ENCODE results near the gene CHRNA3. TPM values are rescaled to one million over a fixed set of nuclear protein-coding genes. Genes with fewer than 3 reads are reported as not detected.

The CHRNA3 gene
- polyA plus RNA-seq, 2 of the 4 experiments (the other 2 are of a cell fraction) = 0.27 to 0.45 TPM

DNA sequence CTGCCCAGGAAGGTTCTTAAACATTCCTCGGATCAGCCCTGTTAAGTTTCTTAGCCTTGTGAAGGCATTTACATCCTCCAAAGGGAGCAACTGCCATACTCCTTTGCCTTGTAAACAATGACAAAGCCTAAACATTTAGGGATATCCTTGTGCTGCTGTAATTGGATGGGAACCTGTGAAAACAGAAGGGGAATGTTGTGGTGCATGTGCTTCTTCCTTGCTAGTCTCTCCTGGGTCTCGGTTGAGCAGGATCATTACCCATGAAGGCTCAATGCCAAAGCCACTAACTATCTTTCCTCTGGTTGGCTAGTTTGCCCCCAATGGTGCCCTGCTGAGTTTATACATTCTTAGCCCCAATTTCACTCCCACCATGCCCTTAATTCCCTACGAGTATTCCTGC, 17.3 kb downstream of the CHRNA3 start:
- no peak overlapping the region for H3K27ac ChIP-seq
- POLR2A ChIA-PET = no interaction called here
- H3K4me3 ChIP-seq = no peak overlapping the region
- ATAC-seq = no peak
- WGBS (ENCODE audit: missing lambda C conversion rate) = 46% methylated on average over 3 of the region's 3 CpGs
- H3K4me2 ChIP-seq = no peak overlapping the region
- H3K9me3 ChIP-seq = no peaks in the 10 kb centered on the region
- CTCF ChIA-PET = interaction anchor here (2.2 to 2.9 kb wide), 2 partner anchors 16 to 36 kb away, joined by 9 to 11 read pairs; no protein-coding TSS in a partner anchor
- TF ChIP-seq, protein P1, sequence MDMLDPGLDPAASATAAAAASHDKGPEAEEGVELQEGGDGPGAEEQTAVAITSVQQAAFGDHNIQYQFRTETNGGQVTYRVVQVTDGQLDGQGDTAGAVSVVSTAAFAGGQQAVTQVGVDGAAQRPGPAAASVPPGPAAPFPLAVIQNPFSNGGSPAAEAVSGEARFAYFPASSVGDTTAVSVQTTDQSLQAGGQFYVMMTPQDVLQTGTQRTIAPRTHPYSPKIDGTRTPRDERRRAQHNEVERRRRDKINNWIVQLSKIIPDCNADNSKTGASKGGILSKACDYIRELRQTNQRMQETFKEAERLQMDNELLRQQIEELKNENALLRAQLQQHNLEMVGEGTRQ (IDR thresholded peaks at IDR 0.05) = no peak
- TF ChIP-seq POLR2AphosphoS2 (conservative IDR thresholded peaks at IDR 0.05; ENCODE audit: low read length) (no peak), FOSB (CRISPR knock-in tag; IDR thresholded peaks at IDR 0.05) (no peak), HOXA7 (CRISPR knock-in tag; IDR thresholded peaks at IDR 0.05) (no peak), RAD21 (conservative IDR thresholded peaks at IDR 0.05 in 1 of 2, IDR thresholded peaks at IDR 0.05 in 1 of 2) (no peak), GATA3 (IDR thresholded peaks at IDR 0.05; ENCODE audit: borderline replicate concordance) (no peak), BHLHE40 (IDR thresholded peaks at IDR 0.05; ENCODE audit: low read depth, low read length) (no peak)
- TF ChIP-seq, protein P2, sequence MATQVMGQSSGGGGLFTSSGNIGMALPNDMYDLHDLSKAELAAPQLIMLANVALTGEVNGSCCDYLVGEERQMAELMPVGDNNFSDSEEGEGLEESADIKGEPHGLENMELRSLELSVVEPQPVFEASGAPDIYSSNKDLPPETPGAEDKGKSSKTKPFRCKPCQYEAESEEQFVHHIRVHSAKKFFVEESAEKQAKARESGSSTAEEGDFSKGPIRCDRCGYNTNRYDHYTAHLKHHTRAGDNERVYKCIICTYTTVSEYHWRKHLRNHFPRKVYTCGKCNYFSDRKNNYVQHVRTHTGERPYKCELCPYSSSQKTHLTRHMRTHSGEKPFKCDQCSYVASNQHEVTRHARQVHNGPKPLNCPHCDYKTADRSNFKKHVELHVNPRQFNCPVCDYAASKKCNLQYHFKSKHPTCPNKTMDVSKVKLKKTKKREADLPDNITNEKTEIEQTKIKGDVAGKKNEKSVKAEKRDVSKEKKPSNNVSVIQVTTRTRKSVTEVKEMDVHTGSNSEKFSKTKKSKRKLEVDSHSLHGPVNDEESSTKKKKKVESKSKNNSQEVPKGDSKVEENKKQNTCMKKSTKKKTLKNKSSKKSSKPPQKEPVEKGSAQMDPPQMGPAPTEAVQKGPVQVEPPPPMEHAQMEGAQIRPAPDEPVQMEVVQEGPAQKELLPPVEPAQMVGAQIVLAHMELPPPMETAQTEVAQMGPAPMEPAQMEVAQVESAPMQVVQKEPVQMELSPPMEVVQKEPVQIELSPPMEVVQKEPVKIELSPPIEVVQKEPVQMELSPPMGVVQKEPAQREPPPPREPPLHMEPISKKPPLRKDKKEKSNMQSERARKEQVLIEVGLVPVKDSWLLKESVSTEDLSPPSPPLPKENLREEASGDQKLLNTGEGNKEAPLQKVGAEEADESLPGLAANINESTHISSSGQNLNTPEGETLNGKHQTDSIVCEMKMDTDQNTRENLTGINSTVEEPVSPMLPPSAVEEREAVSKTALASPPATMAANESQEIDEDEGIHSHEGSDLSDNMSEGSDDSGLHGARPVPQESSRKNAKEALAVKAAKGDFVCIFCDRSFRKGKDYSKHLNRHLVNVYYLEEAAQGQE (IDR thresholded peaks at IDR 0.05) = no peak
- DNase-seq (ENCODE audit: low read depth in 1 of 2, low spot score in 1 of 2) = no peak
- no peaks in the 10 kb centered on the region for H3K4me1 ChIP-seq
- peak; percentile 36 for FAIRE-seq

DNA sequence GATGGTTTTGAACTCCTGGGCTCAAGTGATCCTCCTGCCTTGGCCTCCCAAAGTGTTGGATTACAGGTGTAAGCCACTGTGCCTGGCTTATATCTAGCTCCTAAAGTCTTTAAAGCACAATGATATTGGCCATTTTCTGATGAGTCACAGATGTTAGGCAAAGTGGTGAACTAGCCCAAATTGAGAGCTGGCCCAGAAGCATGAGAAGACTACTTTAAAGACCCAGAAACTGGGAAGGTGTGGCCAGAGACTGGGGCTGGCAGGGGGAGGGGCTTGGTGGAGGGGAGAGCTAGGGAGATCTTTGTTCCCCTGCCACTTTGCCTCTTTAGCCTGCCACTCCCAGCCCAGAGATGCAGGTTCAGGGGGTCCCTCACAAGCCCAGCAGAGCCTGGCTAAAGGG, 21.6 kb downstream of the CHRNA3 start:
- POLR2A ChIA-PET = no interaction called here
- TF ChIP-seq NFE2L2 (conservative IDR thresholded peaks at IDR 0.05; ENCODE audit: low read length) = 0 out of 2 replicates have a peak, but pooled peaks have one; percentile 13
- no peak for TF ChIP-seq HOXA7 (CRISPR knock-in tag; IDR thresholded peaks at IDR 0.05)
- FAIRE-seq = no peak

GRCh38 chr15:78598348-78598747, 22.4 kb downstream of the CHRNA3 start:
- CTCF ChIA-PET = interaction anchor here (1.0 to 3.0 kb wide), 4 partner anchors 16 to 216 kb away, joined by 4 to 12 read pairs (median 6); no protein-coding TSS in a partner anchor
- TF ChIP-seq HOXB5 (CRISPR knock-in tag; IDR thresholded peaks at IDR 0.05) = no peak
- TF ChIP-seq HEYL (CRISPR knock-in tag; IDR thresholded peaks at IDR 0.05) = no peak
- TF ChIP-seq ATOH8 (CRISPR knock-in tag; IDR thresholded peaks at IDR 0.05; ENCODE audit: low read depth) = no peak
- no peak for TF ChIP-seq HMGXB4 (CRISPR knock-in tag; IDR thresholded peaks at IDR 0.05; ENCODE audit: borderline replicate concordance)
- no peak for TF ChIP-seq JUN (IDR thresholded peaks at IDR 0.05)
- TF ChIP-seq FOSB (CRISPR knock-in tag; IDR thresholded peaks at IDR 0.05) = no peak
- no peak for TF ChIP-seq HDAC2 (IDR thresholded peaks at IDR 0.05)
- no peak for ATAC-seq

More for the DNA sequence above, 21.6 kb downstream of the CHRNA3 start:
- Histone ChIP-seq H3K9me3 (no peaks in the 10 kb centered on the region), H3K27ac (no peak overlapping the region), H3K4me2 (no peak overlapping the region), H3K4me1 (no peaks in the 10 kb centered on the region), H3K4me3 (no peak overlapping the region)
- CTCF ChIA-PET = interaction anchor here (0.7 to 3.0 kb wide), 3 partner anchors 20 to 110 kb away, joined by 3 to 12 read pairs (median 7); no protein-coding TSS in a partner anchor
- ATAC-seq (no peak), DNase-seq (ENCODE audit: low read depth in 1 of 2, low spot score in 1 of 2) (no peak)

More at GRCh38 chr15:78598348-78598747, 22.4 kb downstream of the CHRNA3 start:
- POLR2A ChIA-PET = no interaction called here
- H3K4me3 ChIP-seq = no peak overlapping the region
- no peak overlapping the region for H3K4me2 ChIP-seq
- no peaks in the 10 kb centered on the region for H3K4me1 ChIP-seq
- WGBS (ENCODE audit: missing lambda C conversion rate) = 79% methylated on average over 3 of the region's 3 CpGs
- DNase-seq (ENCODE audit: low read depth in 1 of 2, low spot score in 1 of 2) (no peak), FAIRE-seq (no peak)
- H3K9me3 ChIP-seq = no peaks in the 10 kb centered on the region
- H3K27ac ChIP-seq = no peak overlapping the region
